PC-9 (cell line): ENCODE measurements around the gene DLG4. TPM values are rescaled to one million over a fixed set of nuclear protein-coding genes. Genes with fewer than 3 reads are reported as not detected.
A peak's percentile ranks its signal among the peaks of the same experiment; 100 is the strongest.

Experiments used
- BruUV-seq: library from RNA; stranded (reverse); fragments of 400-500 nt; replicated peaks from 2 replicates; lab custom pipeline; 2021; lab: Mats Ljungman, UMichigan
- CTCF ChIA-PET: fragments of 300-600 bp; sonication (Branson Sonifier 250); formaldehyde crosslinking; loops from one replicate; lab custom pipeline; 2022; ENCODE audit warnings: antibody characterized with exemption; lab: Charles Lee
- POLR2A ChIA-PET: fragments of 300-600 bp; sonication (Branson Sonifier 250); formaldehyde crosslinking; loops from one replicate; lab custom pipeline; 2022; ENCODE audit warnings: antibody characterized with exemption; ENCODE audit not compliant: unreplicated experiment; lab: Charles Lee
- DNase-seq, 2 experiments: peaks; one replicate each; pipeline versions ENCODE4 v3.0.0 to v3.0.0-alpha.2; 2015 to 2022; ENCODE audit warnings: mixed read lengths in 1 of 2
- H2AFZ ChIP-seq: fragments of 200-600 bp; sonication (generic); 2 replicates; pipeline ENCODE4 v1.8.1; 2017; ENCODE audit warnings: antibody characterized with exemption
- H3F3A ChIP-seq: fragments of 200-600 bp; sonication (generic); 2 replicates; pipeline ENCODE4 v1.8.1; 2017; ENCODE audit warnings: antibody characterized with exemption, mild to moderate bottlenecking, low read depth; ENCODE audit not compliant: insufficient read depth
- H3K27ac ChIP-seq: fragments of 200-600 bp; sonication (generic); 2 replicates; pipeline ENCODE4 v1.6.1; 2016; ENCODE audit warnings: mixed run types
- H3K27me3 ChIP-seq: fragments of 200-600 bp; sonication (generic); 2 replicates; pipeline ENCODE4 v1.6.1; 2016; ENCODE audit warnings: low read depth, mixed run types; ENCODE audit not compliant: insufficient read depth
- H3K36me3 ChIP-seq: fragments of 200-600 bp; sonication (generic); 2 replicates; pipeline ENCODE4 v1.6.1; 2016; ENCODE audit warnings: low read depth, mixed run types
- H3K4me1 ChIP-seq: fragments of 200-600 bp; sonication (generic); replicated peaks from 2 replicates; pipeline ENCODE4 v1.6.1; 2016; ENCODE audit warnings: mixed run types; ENCODE audit not compliant: insufficient read depth
- H3K4me2 ChIP-seq: fragments of 200-600 bp; sonication (generic); 2 replicates; pipeline ENCODE4 v1.6.1; 2017; ENCODE audit warnings: mixed run types
- H3K4me3 ChIP-seq: fragments of 200-600 bp; sonication (generic); 2 replicates; pipeline ENCODE4 v1.6.1; 2016; ENCODE audit warnings: mixed run types
- H3K79me2 ChIP-seq: fragments of 200-600 bp; sonication (generic); 2 replicates; pipeline ENCODE4 v1.6.1; 2017; ENCODE audit warnings: low read depth, mixed run types
- H3K9me2 ChIP-seq: fragments of 200-600 bp; sonication (generic); 2 replicates; pipeline ENCODE4 v1.8.1; 2017; ENCODE audit warnings: mild to moderate bottlenecking; ENCODE audit not compliant: insufficient read depth
- H3K9me3 ChIP-seq: fragments of 200-600 bp; sonication (generic); 2 replicates; pipeline ENCODE4 v1.8.1; 2016; ENCODE audit warnings: low read depth; ENCODE audit not compliant: insufficient read depth
- H4K20me1 ChIP-seq: fragments of 200-600 bp; sonication (generic); 2 replicates; pipeline ENCODE4 v1.8.1; 2017; ENCODE audit not compliant: insufficient read depth
- EZH2 ChIP-seq: fragments of 200-600 bp; sonication (generic); IDR thresholded peaks from 2 replicates; pipeline ENCODE4 v1.8.0; 2017; ENCODE audit warnings: antibody characterized with exemption, low read depth
- intact Hi-C: fragments of 100-400 bp; cut with micrococcal nuclease; formaldehyde crosslinking; loops from one replicate; pipeline ENCODE4 v1.10.0; 2022; ENCODE audit not compliant: unreplicated experiment
- total RNA-seq: library from RNA; stranded (reverse); gene quantifications from 2 replicates; pipeline ENCODE4 v1.2.3, GENCODE V29; 2021
- TF ChIP-seq, protein P1 (sequence below): fragments of 200-600 bp; sonication (generic); conservative IDR thresholded peaks from 2 replicates; pipeline ENCODE4 v1.6.1; 2017; ENCODE audit warnings: mixed run types, antibody characterized with exemption, mild to moderate bottlenecking, moderate library complexity

DLG4 gene
- total RNA-seq, 1 experiment from 2014 or later: 32.8 TPM

DNA sequence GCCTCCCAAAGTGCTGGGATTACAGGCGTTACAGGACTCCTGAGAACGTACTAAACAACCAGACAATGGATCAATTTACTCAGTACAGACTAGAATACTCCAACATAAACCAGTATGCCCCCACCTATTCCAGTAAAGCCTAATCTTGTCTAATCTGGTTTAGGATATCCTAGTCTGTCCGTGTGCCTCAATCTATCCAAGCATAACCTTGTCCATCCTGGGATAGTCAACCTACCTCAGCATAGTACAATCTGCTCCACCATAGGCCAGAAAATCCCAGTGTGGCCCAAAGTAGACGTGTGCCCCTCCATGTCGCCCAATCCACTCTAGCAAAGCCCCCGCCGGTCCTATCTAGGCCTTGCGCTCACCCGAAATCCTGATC is 14.1 kb upstream of the DLG4 start:
- H3K9me2 ChIP-seq: no peaks in the 10 kb centered on the region
- no peaks in the 10 kb centered on the region for H3K27me3 ChIP-seq
- intact Hi-C loops: no loop called here
- no peak for TF ChIP-seq EZH2
- TF ChIP-seq, protein P1, sequence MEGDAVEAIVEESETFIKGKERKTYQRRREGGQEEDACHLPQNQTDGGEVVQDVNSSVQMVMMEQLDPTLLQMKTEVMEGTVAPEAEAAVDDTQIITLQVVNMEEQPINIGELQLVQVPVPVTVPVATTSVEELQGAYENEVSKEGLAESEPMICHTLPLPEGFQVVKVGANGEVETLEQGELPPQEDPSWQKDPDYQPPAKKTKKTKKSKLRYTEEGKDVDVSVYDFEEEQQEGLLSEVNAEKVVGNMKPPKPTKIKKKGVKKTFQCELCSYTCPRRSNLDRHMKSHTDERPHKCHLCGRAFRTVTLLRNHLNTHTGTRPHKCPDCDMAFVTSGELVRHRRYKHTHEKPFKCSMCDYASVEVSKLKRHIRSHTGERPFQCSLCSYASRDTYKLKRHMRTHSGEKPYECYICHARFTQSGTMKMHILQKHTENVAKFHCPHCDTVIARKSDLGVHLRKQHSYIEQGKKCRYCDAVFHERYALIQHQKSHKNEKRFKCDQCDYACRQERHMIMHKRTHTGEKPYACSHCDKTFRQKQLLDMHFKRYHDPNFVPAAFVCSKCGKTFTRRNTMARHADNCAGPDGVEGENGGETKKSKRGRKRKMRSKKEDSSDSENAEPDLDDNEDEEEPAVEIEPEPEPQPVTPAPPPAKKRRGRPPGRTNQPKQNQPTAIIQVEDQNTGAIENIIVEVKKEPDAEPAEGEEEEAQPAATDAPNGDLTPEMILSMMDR: no peak
- BruUV-seq: TSS peak; percentile 24
- no peaks in the 10 kb centered on the region for H3K9me3 ChIP-seq
- H3K4me3 ChIP-seq: peak overlapping the region; percentile 82
- H3K36me3 ChIP-seq: peaks cover 38% of the 10 kb centered on the region
- H3K27ac ChIP-seq: peak overlapping the region; percentile 57
- H3K4me1 ChIP-seq: peaks cover 38% of the 10 kb centered on the region
- peaks cover 40% of the 10 kb centered on the region for H3F3A ChIP-seq
- H4K20me1 ChIP-seq: peaks cover 32% of the 10 kb centered on the region
- ChIA-PET CTCF (no interaction called here), POLR2A (interaction anchor here (0.6 to 1.5 kb wide), 3 partner anchors 13 to 394 kb away, joined by 4 to 10 read pairs (median 5); partner anchors contain the start of genes ACADVL, DLG4 and SAT2)
- peak overlapping the region; percentile 91 for H2AFZ ChIP-seq
- no peak for DNase-seq
- H3K79me2 ChIP-seq: peaks cover 80% of the 10 kb centered on the region
- peak overlapping the region; percentile 97 for H3K4me2 ChIP-seq

DNA sequence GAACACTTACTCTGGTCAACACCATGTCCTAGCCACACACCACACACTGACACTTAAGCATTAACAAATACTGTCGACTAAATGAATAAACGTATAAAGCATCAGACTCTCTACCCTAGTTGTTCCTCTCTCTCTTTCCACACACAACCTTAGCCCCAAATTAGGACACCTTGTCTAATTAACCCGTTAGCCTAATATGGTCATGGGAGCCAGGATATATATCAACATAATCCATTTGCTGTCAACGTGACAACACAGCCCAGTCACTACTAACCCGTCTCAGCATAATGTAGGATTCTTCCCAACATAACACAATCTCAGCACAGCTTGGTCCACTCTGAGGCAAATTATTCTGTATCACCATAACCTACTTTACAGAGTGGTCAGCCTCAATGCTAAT is 12.5 kb upstream of the DLG4 start:
- no peak for DNase-seq
- intact Hi-C loops: no loop called here
- peak overlapping the region; percentile 82; the same call in 1 of the 2 replicates for H3K4me3 ChIP-seq
- H3K27ac ChIP-seq: no peak overlapping the region
- peaks cover 43% of the 10 kb centered on the region for H3F3A ChIP-seq
- peaks cover 36% of the 10 kb centered on the region for H3K36me3 ChIP-seq
- no peaks in the 10 kb centered on the region for H3K9me3 ChIP-seq
- peaks cover 34% of the 10 kb centered on the region for H3K4me1 ChIP-seq
- no peak overlapping the region for H2AFZ ChIP-seq
- peaks cover 69% of the 10 kb centered on the region for H3K79me2 ChIP-seq
- TF ChIP-seq, protein P1: no peak
- no peak for TF ChIP-seq EZH2
- CTCF ChIA-PET: no interaction called here
- peaks cover 28% of the 10 kb centered on the region for H4K20me1 ChIP-seq
- no peaks in the 10 kb centered on the region for H3K27me3 ChIP-seq
- POLR2A ChIA-PET: no interaction called here
- no TSS peak for BruUV-seq
- no peaks in the 10 kb centered on the region for H3K9me2 ChIP-seq
- peak overlapping the region; percentile 97 for H3K4me2 ChIP-seq

- peaks cover 44% of the 10 kb centered on the region for H3K79me2 ChIP-seq
- H3K36me3 ChIP-seq: peaks cover 16% of the 10 kb centered on the region; the same call in 1 of the 2 replicates
- H3F3A ChIP-seq: peaks cover 39% of the 10 kb centered on the region
- H4K20me1 ChIP-seq: peaks cover 20% of the 10 kb centered on the region
- intact Hi-C loops: no loop called here
- no peak overlapping the region for H3K4me2 ChIP-seq
- H3K27ac ChIP-seq: no peak overlapping the region
- no peaks in the 10 kb centered on the region for H3K27me3 ChIP-seq
- no peak overlapping the region for H3K4me3 ChIP-seq
- H3K9me3 ChIP-seq: no peaks in the 10 kb centered on the region
- H3K9me2 ChIP-seq: no peaks in the 10 kb centered on the region
- peaks cover 22% of the 10 kb centered on the region for H3K4me1 ChIP-seq
- ChIA-PET POLR2A (interaction anchor here (0.8 kb wide), 1 partner anchor 9 kb away, joined by 3 read pairs; no protein-coding TSS in a partner anchor), CTCF (no interaction called here)
- TF ChIP-seq, protein P1: no peak
- TF ChIP-seq EZH2: no peak
- H2AFZ ChIP-seq: no peak overlapping the region
- BruUV-seq: no TSS peak
- DNase-seq: no peak
These were observed 9.9 kb upstream of the DLG4 start for GRCh38 chr17:7229504-7229903.
